Activated CD4-positive, alpha-beta T cell treated with anti-CD3 and anti-CD28 coated beads, Interleukin-2, amount 50 U/mL, for 4 hours (primary cell): ENCODE results near the gene UNC80.
"Not testable (repeated sequence)": the region's sequence is repeated elsewhere in the genome, so short reads cannot be mapped to it uniquely, and the experiment has no call there.

Experiments used
- DNase-seq, 2 experiments: peaks; one replicate each; pipeline ENCODE4 v3.0.0-alpha.2; 2020

UNC80 gene, protein sequence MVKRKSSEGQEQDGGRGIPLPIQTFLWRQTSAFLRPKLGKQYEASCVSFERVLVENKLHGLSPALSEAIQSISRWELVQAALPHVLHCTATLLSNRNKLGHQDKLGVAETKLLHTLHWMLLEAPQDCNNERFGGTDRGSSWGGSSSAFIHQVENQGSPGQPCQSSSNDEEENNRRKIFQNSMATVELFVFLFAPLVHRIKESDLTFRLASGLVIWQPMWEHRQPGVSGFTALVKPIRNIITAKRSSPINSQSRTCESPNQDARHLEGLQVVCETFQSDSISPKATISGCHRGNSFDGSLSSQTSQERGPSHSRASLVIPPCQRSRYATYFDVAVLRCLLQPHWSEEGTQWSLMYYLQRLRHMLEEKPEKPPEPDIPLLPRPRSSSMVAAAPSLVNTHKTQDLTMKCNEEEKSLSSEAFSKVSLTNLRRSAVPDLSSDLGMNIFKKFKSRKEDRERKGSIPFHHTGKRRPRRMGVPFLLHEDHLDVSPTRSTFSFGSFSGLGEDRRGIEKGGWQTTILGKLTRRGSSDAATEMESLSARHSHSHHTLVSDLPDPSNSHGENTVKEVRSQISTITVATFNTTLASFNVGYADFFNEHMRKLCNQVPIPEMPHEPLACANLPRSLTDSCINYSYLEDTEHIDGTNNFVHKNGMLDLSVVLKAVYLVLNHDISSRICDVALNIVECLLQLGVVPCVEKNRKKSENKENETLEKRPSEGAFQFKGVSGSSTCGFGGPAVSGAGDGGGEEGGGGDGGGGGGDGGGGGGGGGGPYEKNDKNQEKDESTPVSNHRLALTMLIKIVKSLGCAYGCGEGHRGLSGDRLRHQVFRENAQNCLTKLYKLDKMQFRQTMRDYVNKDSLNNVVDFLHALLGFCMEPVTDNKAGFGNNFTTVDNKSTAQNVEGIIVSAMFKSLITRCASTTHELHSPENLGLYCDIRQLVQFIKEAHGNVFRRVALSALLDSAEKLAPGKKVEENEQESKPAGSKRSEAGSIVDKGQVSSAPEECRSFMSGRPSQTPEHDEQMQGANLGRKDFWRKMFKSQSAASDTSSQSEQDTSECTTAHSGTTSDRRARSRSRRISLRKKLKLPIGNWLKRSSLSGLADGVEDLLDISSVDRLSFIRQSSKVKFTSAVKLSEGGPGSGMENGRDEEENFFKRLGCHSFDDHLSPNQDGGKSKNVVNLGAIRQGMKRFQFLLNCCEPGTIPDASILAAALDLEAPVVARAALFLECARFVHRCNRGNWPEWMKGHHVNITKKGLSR (N-terminal part only)

DNA sequence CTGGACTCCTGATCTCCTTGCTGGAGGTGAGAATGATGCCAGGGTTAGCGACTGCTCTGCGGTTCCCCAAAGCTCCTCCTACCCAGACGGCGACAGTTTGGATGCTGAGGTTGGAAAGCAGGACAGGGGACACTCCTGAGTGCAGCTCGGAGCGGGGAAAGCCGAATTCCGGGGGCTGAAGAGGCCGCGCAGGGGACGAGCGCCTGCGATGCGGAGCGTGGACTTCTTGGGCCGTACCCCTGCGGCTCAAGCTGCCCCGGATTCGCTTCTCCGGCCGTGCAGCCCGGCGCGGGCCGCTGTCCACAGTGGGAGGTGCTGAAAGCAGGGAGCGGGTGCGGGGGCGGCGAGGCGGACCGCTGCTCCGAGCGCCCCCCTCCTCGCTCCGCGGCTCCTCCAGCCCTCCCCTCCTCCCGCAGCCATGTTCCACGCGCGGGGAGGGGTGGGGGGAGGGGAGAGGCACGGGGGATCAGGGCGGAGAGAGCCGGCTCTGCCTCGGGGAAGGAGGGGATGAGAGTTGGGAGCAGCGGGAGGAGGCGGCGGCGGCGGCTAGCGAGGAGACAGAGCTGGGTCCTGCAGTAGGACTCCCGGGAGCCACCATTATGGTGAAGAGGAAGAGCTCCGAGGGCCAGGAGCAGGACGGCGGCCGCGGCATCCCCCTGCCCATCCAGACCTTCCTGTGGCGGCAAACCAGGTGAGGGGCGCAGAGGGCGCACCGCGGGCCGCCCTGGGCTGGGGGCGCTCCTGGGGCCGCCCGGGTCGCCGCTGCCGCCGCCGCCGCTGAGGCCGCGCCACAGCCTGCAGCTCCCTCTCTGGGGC lies at the start of gene UNC80:
Gene UNC80, plus strand, starts transcription at position 359 of the 816 bp plus-strand sequence. Its CDS starts 241 bp downstream, at position 600.
- DNase-seq: no peak

DNA sequence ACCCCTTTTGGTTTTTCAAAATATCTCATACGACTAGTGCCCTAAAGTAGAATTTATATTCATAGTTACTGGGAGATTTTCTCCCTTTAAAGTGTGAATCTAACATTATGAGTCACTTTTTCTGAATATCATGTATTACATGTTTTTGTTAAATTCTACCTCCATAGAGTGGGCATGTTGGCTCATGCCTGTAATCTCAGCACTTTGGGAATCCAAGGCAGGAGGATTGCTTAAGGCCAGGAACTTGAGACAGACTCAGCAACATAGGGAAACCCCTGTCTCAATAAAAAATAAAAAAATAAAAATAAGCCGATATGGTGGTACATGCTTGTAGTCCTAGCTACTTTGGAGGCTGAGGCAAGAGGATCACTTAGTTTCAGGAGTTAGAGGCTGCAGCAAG lies 45.3 kb upstream of the UNC80 start:
- DNase-seq: no peak

DNA sequence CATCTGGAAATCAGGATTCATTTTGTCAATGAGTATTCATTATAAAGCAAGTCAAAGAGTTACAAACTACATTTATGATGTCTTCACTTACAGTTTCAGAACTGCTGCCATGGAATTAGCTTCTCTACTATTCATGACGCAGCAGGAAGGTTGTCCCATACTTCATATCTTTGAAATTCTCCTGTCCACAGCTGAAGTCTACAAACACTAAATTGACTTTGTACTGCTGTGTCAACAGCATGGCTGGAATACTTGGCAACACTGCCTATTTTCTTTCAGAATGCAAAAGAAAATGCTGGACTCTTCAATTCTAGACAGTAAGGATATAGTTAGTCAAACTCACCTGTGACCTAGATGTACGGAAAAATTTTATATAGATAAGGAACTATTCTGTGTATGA lies 44.6 kb upstream of the UNC80 start:
- no peak for DNase-seq

DNA sequence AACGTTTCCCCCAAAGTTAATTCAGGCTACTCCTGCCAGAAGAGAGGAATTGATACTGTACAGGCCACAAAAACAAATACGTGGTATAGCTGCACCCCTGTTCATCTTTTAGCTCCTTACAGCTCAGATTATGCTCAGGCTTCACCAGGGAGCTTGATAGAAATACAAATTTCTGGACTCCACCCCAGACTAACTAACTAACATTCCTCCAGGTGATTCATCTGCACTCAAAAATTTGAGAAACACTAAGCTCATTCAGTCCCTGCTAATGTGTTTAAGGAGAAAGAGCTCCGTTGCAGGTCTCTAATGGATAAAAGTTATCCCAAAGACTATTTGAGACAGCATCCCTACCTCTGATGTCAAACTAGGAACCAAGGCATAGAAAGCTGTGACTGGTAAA lies 36.8 kb upstream of the UNC80 start:
- DNase-seq: no peak

DNA sequence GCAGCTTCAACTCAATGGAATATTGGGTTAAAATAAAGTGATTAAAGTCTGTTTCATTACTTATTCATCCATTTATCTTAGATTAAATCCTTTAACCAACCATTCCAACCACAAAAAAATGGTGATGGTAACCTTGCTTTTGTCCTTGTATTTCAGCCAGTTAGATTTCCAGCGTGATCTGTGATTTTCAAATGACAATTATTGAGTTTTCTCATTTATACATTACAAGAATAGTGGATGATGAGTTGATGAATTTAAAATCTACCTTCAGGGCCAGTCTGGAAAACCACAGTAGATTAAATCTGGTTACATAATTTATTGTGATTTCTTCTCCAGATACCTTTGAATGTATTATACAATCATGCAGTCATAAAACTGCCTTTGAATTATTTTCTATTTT lies 29.7 kb upstream of the UNC80 start:
- DNase-seq: no peak

DNA sequence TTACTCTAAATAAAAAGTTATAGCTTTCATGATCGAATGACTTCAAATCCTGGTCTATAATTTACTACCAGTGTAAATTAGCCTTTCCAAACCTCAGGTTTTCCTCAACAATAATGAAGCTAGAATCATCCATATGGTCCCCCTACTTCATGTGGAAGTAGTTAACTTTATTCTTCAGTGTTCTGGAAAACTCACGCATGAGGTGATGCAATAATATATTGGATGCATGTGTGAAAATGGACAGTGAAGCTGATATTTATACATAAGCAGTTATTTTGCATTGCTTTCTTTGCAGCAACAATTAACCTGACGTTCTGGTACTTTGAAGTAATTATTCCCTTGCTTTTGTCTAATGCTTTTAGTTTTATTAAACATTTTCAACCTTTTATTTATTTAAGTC lies 18.6 kb upstream of the UNC80 start:
- no peak for DNase-seq

DNA sequence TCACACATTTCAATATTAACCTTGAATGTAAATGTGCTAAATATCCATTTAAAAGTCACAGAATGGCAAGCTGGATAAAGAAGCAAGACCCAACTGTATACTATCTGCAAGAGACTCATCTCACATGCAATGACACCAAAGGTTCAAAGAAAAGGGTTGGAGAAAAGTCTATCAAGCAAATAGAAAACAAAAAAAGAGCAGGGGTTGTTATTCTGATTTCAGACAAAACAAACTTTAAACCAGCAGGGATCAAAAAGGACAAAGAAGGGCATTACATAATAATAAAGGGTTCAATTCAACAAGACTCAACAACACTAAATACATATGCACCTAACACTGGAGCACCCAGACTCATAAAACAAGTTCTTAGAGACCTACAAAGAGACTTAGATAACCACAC lies 14.5 kb upstream of the UNC80 start:
- no peak for DNase-seq

DNA sequence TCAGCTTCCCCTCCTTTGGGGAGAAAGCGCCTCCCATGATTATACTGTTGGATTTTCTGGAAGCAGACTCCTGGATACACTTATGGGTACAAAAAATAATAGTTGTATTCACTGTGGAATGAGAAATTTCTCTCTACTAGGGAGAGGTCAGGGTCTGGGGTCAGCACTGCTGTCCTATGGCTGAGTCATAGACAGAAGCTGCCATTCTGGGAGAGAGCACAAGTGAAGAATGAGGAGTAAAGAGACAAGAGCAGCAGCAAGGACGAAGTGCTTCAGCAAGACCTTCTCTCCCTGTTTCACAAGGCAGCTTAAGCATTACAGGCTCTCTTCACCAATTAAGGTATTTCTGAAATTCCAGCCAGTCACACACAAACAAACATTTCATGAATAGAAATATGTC lies 10.1 kb upstream of the UNC80 start:
- no peak for DNase-seq

DNA sequence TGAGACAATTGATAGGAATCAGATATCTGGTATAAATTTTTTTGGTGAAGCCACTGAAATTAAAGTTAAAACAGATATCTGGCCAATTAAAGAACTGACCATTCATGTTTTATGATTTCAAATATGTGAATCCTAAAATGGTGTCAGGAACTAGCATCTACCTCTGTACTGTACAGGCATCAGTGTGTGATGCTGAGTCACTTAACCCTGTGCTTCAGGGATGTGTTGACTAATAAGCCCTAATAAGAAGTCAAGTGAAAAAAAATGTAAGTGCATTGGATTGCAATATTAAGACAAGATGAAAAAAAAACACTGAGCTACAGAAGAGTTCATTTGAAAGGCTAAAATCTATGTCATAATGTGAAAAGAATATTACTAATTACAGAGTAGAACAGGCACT lies 9.1 kb upstream of the UNC80 start:
- DNase-seq: no peak

DNA sequence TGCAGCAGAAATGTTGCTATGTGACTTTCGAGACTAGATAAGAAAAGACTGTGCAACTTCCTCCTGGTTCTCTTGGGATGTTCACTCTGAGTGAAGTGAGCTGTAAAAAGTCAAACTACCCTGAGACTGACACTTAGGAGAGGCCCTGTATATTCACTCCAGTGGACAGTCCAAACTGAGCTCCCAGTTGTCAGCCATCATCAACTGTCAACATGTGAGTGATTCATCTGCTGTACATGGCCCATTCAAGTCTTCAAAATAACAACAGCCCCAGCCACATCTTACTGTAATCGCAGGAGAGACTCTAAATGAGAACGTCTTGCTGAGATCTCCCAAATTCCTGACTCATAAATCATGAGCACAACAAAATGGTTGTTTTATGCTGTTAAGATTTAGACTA lies 8.5 kb upstream of the UNC80 start:
- no peak for DNase-seq

DNA sequence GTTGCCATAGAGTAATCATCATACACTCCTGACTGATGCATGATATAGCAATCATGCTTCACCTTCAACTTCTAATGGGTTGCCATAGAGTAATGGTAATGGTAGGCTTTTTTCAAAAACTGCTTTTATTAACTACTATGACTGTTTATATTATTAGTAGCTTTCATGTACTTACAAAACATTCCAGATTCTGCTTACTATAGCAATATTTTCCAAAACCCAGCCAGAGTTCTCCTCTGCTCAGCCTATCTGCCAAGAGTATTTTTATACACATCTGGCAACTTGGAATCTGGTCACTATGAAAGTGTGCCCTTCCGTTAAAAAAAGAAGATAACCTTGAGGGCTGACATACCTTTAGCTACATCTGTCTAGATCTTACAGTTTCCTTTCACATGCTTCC lies 5.0 kb upstream of the UNC80 start:
- no peak for DNase-seq

DNA sequence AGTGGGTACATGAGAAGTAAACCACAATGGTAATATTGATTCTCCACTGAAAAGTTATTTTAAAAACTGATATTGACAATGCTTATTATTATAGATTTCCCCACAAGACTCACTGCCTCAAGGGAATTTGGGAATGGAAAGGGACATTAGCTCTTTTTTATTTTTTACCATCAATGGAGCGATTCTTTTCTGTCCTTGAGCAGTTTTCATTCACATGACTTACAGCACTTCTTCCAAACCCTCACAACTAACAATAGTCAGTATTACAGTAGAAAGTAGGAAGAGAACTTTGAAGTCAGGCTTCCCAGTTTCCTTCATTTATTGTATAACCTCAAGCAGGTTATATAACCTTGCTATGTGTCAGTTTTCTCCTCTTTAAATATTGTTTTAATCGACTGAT lies 4.3 kb upstream of the UNC80 start:
- no peak for DNase-seq

DNA sequence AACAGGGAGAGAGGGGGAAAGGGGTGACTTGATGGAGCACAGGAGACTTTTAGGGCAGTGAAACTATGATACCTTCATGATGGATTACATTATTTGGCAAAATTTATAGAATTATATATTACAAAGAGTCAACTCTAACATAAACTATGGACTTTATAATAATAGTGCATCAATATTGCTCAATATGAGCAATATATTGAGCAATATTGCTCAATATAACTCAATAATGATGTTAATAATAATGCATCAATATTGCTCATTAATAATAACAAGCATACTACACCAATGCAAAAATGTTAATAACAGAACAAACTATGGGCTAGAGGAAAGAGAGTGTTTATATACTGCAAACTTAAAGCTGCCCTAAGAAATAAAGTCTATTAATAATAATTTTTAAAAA lies 3.1 kb upstream of the UNC80 start:
- DNase-seq: no peak

DNA sequence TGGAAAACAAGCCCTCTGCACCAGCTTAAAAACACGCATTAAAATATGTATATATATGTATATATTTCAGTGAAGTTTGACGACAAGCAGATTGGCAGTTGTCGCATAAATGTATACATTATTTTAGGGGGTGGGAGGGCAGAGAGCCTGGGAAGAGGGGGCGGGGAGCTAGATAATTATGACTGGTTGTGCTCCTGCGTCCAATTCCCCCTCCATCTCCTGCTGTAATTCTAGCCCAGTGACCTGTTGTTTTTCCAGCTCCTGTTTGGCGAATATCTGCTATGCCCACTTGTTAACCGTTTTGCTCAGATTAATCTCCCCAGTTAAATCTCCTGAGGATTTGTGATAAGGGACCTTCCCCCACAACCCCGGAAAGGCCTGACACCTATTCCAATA lies 656 bp downstream of the UNC80 start:
- no peak for DNase-seq

DNA sequence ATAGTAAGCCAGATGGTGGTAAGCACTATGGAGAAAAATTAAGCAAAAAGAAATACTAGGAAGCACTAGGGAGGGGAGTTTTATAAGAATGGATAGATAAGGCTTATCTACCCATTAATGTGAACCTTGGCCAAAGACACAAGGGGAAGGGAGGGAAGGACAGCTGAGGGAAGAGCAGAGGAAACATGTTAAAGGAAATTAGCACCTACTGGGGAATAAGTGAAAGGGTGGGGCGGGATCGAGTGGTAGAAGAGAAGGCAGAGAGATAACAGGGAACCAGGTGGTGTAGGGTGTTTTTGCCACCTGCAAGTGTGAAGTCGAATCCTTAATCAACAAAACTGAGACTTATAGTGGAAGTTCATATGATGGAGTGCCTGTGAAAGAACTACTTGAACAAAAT lies 1.7 kb downstream of the UNC80 start:
- DNase-seq: no peak

DNA sequence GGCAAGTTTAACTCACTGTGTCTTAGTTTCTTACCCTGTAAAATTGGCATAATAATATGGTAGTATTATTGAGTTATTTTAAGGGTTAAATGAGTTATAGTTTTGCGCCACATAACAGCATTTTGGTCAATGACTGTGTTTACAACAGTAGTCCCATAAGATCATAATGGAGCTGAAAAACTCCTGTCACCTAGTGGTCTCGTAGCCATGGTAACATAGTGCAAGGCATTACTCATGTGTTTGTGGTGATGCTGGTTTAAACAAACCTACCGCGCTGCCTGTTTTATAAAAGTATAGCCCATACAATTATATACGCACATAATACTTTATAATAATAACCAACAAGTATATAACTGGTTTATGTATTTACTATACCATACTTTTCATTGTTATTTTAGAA lies 15.8 kb downstream of the UNC80 start:
- DNase-seq: no peak

DNA sequence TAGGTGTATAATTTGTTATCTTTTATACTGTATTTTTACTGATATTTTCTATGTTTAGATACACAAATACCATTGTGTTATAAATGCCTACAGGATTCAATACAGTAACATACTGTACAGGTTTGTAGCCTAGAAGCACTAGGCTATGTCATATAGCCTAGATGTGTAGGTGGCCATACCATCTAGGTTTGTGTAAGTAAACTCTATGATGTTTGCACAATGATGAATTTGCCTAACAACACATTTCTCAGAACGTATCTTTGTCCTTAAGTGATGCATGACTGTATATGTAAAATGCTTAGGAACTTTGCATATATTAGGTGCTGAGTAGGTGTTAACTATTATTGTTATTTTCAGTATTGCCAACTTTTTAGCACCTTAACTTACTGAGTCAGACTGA lies 17.3 kb downstream of the UNC80 start:
- DNase-seq: no peak

DNA sequence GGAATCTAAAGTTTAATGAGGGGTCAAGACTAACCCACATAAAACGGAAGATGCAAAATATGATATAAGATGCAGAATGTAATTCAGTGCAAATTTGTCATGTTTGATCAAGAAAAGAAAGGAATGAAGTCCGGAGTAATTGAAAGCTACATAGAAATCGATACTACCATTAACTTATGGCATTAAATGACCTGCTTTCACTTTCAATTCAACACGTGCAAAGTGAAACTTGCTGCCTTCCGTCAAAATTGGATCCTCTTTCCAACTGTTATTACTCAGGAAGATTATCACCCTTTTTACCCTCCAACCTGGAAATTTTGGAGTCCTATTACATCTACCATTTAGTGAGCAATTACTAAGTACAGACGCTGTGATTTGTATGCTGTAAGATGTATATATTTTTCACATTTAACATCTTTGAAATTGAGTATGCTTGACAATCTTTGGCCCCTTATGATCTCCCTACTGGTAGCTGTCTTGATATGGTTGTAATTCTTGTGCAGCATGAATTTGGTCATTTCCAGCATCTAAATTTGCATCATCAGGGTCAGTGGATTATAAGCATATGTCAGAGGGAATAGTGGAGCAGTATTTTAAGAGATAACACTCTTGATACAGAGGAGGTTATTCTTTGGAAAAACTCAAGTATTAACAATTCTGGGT lies 18.6 kb downstream of the UNC80 start:
- no peak for DNase-seq

DNA sequence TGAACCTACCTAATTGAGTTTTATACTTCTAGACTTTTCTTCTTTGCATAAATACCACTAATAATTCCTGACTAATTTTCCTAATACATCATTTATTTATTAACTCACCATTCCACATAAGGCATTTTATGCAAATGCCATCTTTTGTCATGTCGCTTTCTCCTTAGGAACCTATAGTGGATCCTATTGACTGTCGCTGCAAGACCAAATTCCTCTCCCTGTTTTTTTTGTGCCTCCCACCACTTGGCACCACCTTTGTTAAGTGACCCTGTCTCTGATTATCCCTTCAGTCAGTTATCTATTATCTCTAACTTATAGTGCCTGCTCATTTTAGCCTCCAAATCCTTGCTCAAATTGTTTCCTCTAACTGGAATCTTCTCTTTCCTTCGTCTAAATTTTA lies 19.5 kb downstream of the UNC80 start:
- DNase-seq: no peak

DNA sequence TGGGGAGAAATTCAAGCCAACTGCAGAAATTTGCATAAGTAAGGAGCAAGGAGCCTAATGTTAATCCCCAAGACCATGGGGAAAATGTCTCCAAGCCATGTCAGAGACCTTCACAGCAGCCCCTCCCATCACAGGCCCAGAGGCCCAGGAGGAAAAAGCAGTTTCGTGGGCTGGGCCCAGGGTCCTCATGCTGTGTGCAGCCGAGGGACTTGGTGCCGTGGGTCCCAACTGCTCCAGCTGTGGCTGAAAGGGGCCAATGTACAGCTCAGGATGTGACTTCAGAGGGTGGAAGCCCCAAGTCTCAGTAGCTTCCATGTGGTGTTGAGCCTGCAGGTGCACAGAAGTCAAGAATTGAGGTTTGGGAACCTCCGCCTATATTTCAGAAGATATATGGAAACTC lies 23.8 kb downstream of the UNC80 start:
- not testable (repeated sequence) for DNase-seq

DNA sequence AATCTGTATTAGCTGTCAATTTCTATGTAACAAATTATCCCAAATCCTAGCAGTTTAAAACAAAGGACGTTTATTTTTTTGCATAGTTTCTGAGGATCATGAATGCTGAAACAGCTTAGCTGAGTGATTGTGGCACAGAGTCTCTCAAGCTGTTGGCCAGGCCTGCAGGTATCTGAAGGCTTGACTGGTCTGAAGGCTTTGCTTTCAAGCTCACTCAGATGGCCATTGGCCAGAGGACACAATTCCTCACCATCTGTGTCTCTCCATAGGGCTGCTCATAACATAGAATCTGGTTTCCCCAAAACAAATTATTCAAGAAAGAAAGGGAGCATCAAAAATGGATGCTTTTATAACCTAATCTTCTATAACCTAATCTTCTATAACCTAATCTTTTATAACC lies 33.7 kb downstream of the UNC80 start:
- DNase-seq: no peak

DNA sequence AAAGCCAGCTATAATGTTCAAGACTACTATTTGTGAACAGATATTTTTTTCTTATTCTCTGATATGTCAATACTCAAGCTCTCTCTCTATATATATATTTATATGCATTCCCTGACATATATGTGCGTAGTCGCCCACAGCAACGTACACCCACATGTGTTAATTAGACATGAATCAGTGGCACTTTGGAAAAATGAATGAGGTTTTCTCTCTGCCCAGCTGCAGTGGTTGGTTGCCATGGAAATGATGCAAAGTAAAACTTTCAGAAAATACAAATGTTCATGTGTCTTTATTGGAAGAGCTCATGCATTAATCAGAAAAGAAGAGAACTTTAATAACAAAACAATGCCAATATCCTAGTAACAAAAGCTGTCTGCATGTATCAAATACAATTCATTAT lies 34.7 kb downstream of the UNC80 start:
- DNase-seq: no peak
